G401.6 (cell line): ENCODE results near the gene RSPO4.

ENCODE experiments used
- FAIRE-seq: peaks from 2 replicates; lab custom pipeline; 2012; peaks lifted over from hg19 to GRCh38; lab: Jason Lieb, UNC

Gene RSPO4

DNA sequence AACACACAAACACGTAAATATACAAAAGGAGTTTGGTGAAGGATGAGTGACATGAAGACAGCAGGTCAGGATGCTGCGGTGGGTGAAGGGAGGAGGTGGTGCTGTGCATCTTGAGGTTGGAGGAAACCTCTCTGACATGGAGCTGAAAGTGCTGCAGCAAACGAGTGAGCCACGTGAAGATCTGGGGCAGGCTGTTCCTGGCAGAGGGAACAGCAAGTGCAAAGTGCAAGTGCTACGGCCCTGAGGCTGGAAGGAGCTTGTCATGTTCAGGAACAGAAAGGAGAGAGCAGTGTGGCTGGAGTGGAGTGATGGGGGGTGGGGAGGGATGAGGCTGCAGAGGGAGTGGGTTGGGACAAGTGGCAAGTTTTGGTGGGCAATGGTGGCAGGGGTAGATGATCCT is 61.2 kb downstream of the RSPO4 start:
- FAIRE-seq = no peak

DNA sequence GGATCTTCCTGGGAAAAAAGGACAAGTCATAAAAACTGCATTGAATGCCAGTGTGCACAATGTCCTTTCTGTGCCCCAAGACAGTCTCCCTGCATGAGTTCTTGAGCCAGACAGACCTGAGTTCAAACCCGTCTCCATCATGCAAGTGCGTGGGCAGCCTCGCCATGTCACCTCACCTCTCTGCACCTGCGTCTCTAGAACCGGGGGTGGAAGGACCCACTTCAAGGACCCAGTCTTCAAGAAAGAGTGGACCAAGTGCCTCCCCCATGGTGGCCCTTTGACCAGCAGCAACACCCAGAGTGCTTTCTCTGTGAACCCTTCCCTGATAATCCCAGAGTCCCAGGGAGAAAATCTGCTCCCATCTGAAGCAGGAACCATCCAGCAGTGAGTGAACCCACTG is 62.5 kb downstream of the RSPO4 start:
- no peak for FAIRE-seq

DNA sequence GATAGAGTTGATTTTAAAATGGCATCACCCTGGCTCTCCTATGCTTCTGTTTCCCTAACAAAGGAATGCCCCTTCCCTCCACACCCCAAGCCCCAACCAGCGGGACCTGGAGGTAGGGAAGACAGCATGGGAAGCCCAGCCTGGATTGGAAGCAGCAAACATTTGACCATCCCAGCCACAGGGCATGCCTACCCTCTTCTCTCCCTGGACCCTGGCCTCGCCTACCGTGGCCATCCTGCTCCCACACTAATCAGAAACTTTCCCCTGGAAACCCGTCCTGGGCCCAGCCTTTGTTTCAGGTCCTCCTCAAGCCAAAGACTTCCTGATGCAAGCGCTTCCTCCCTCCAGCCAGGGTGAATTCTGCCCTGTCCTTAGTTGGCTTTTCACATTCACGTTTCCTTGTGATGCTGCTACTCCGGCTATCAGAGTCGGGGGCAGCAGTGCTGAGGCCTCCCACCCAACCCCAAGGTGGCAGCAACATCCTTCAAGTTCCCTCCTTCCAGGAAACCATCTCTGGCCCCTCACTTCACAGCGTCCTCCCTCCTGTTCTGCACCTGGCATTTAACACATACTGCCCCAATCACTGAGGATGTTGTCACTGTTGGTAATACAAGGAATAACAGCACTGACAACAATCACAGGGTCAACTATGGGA is 67.8 kb downstream of the RSPO4 start:
- no peak for FAIRE-seq

GRCh38 chr20:933029-933428 is 69.1 kb downstream of the RSPO4 start:
- FAIRE-seq = no peak

DNA sequence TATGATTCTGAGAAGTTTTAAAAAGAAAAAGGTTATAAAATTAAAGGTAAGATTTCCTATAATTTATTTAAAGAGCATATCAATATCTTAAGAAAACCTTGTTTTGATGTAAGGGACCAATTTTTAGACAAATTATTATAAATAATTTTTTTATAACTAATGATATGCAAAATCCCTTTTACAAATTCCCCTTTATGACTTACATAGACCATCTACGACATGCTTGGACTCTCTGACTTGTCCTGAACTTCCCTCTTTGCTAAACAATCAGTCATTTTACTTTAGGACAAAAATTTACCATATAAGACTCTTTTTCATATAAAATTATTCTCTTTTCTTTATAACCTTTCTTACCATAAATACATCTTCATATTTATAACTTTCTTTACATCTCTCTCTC is 70.7 kb downstream of the RSPO4 start:
- FAIRE-seq = no peak

DNA sequence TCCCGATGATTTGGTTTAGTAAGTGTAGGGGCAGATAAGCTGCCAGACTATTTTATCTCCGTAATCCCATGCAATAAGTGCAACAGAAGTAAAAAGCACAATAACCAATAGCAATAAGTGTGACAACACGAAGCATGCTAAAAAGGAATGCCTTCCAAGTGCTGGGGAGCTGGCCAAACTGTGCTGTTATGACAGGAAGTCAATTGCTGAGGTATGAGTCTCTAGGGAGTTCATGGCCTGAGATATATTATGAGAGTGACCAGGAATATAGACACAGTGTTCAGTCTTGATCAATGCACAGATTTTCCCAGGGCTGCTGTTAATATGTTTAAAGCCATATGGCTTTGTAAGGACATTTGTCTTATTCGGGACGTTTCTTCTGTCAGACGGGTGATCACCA is 75.4 kb downstream of the RSPO4 start:
- no peak for FAIRE-seq

- no peak for FAIRE-seq
These were observed 76.6 kb downstream of the RSPO4 start for GRCh38 chr20:925516-925915.

- FAIRE-seq = no peak
These were observed 77.5 kb downstream of the RSPO4 start for GRCh38 chr20:924639-925038.

DNA sequence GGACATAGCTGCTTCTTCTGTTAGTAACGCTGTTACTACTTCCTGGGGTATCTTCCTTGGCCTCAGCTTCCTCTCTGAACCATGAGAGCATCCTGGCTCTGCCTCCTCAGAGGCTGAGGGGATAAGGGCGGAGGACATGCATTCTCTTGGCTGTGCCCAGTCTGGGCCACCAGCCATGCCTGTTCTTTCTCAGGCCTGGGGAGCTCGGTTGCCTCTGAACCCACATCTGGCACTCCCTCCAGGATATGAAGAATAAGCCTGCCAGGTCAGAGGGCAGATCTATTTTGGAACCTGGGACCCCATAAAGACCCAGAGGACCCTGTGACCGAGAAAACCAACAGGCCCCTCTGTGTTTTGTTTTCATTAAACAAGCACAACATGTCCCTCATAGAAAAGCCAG is 79.3 kb downstream of the RSPO4 start:
- FAIRE-seq = no peak

DNA sequence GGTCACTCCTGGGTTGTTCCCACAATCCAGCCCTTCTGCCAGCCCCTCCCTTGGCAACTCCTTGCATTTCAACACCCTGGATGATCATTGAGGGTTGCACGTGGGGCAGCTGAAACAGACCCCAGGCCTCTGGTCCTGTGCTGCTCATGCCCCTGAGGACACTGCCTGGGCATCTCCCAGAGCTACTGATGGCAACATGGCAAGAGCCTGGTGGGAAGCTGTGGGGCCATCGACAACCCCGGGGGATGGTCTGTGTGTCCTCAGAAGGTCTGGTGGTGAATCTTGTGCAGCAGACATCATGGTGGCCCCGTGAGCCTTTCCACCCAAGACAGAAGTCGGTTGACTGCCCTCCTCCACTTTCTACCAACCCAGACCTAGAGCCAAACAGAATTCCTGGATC is 81.0 kb downstream of the RSPO4 start:
- no peak for FAIRE-seq

DNA sequence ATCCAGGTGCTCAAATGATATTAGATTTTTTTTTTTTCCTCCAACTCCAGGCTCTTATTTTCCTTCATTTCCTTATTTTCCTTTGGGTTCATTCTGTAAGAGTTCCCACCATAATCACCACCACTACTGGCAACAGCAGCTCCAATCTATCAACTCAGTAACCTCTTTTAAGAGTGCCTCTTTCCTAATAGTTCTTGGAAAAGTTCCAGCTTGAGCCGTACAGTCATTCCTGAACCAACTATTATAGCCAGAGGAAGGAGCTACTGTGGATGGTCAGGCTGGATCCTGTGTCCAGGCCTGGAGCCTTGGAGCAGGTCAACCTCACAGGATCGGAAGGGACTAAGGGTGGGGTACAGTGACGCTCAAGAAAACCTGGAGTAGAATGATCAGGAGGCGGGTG is 81.8 kb downstream of the RSPO4 start:
- no peak for FAIRE-seq

GRCh38 chr20:919491-919916 is 82.6 kb downstream of the RSPO4 start:
- no peak for FAIRE-seq

GRCh38 chr20:917416-917815 is 84.7 kb downstream of the RSPO4 start:
- no peak for FAIRE-seq

GRCh38 chr20:916825-917224 is 85.3 kb downstream of the RSPO4 start:
- FAIRE-seq = no peak

- no peak for FAIRE-seq
These were observed 85.8 kb downstream of the RSPO4 start, which contains the start of gene ANGPT4 for GRCh38 chr20:916125-916799. ANGPT4 (minus strand) TSS chr20:916334; CDS start chr20:916214, 120 bp downstream.

GRCh38 chr20:914727-915498 is 87.2 kb downstream of the RSPO4 start:
- FAIRE-seq = no peak

- FAIRE-seq = no peak
These were observed 88.7 kb downstream of the RSPO4 start for GRCh38 chr20:913306-913849.

DNA sequence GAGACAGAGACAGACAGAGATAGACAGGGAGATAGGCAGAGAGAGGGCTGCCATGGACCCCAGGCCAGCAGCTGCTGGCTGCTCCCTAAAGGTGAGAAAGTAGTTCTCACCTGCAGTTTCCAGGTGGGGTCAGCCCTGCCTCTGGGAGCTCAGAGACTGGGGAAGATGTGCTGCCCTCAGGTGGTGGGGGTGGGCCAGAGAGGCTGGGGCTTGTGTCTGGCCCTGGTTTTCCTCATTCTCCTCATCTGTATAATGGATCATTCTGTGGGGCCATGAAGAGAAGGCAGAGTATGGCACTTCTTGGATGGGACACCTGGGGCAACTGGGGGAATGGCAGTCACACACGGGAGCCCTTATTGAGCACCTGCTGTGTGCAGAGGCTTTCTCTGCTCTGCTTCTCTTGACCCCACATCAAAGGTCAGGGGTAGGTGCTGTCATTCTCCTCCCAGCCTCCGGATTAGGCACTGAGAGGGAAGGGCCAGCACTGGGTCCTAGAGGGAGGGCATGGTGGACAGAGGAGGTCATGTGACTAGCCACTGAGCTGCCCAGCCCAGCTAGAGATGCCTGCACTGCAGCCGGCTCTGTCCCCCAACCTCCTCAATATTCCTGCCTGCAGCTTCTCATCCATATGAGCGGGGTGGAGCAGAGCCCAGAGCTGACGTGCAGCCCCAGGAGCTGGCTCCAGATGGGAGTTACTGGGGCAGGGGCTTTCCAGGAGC is 90.1 kb downstream of the RSPO4 start:
- FAIRE-seq = no peak

GRCh38 chr20:910870-911770 is 91.0 kb downstream of the RSPO4 start:
- no peak for FAIRE-seq

DNA sequence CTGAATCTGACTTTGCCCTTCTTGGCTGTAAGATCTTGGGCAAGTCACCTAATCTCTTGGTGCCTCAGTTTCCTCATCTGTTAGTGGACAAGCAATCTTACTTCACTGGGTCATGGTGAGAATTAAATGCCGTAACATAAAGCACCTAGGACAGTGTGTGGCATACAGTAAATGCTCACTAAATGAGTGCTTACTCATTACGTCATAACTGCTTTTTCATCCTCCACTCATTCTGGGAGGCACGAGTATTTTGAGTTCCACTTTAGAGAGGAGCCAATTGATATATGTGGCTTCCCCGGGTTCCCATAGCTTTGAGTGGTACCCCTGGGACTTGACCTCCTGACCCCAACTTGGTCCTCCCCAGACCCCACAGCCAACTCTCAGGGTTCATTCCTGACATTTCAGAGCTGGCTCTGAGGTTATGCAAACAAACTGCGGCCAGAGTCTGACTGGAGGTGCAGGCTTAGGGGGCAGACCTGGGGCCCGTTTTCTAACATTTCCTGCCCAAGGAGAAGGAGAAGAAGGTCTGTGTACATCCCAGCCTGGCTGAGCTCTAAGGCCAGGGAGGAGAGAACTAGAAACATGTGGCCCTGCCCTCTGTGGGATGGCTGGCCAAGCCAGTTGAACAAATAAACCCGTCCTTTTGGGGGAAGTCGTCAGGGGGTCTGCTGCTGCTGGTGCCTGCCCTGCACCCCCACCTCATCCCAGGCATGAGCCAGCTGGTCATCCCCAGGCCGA is 91.8 kb downstream of the RSPO4 start:
- FAIRE-seq = no peak

GRCh38 chr20:909641-910040 is 92.5 kb downstream of the RSPO4 start:
- no peak for FAIRE-seq
